ENCODE data around the gene H3-3A.

Gene H3-3A

GRCh38 chr1:226111098-226111882, 48.8 kb downstream of the H3-3A start:
- no peak for DNase-seq

GRCh38 chr1:226111883-226112261, 49.4 kb downstream of the H3-3A start:
- peak in 12 of 56 donors; percentile 8 to 36 (median 22) for DNase-seq

GRCh38 chr1:226112626-226113025, 50.1 kb downstream of the H3-3A start:
- DNase-seq = no peak

- DNase-seq = no peak
Observed at GRCh38 chr1:226116673-226117072, 54.2 kb downstream of the H3-3A start.

- DNase-seq = no peak
Observed at GRCh38 chr1:226117330-226117729, 54.8 kb downstream of the H3-3A start.

- DNase-seq = no peak
Observed at GRCh38 chr1:226118357-226118756, 55.8 kb downstream of the H3-3A start.

GRCh38 chr1:226119169-226119568, 56.7 kb downstream of the H3-3A start:
- no peak for DNase-seq

- no peak for DNase-seq
Observed at GRCh38 chr1:226120398-226120797, 57.9 kb downstream of the H3-3A start.

- DNase-seq = no peak
Observed at GRCh38 chr1:226121049-226121586, 58.6 kb downstream of the H3-3A start.
